SHP77 treated with DMSO at 0.1 percent for 48 hours (cell line): ENCODE measurements around the gene KCNJ18.
"Not testable (repeated sequence)": the region's sequence is repeated elsewhere in the genome, so short reads cannot be mapped to it uniquely, and the experiment has no call there.

Experiments used
- DNase-seq: peaks from one replicate; lab custom pipeline; 2025; lab: John Stamatoyannopoulos, UW

Gene KCNJ18

DNA sequence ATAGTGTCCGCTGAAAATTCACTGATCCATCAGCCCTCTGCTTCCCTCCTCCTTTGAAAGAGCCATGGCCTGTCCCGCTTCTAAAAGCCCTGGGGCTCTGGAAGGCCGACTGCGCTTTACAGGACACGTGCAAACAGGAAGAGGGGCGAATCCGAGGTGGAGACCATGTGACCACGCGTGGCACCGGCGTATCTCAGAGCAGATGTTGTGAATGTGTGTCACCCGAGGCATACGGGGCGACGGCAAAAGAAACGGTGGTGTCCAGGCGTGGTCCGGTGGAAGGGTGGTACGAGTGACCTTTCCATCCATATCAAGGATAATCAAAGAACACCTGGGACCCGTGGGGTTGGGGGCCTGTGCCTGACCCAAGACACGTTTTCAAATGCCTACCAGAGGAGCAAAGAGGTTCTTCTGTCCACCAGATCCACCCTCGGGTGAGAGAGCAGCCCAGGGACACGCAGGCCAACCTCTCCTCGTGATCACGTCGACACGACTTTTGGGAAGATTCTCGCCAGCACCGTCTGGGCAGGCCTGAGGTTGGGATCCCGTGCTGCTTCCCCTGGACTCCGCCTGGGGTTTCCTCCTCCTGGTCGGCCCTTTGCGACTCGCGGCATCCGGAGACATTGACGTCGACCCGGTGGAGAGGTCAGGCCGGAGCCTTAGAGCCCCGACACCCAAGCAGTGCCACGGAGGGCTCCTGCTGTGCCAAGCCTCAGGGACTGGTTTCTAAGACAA, 7.1 kb upstream of the KCNJ18 start:
- not testable (repeated sequence) for DNase-seq

GRCh38 chr17:21686165-21687015, 5.9 kb upstream of the KCNJ18 start:
- no peak for DNase-seq

GRCh38 chr17:21687136-21687953, 5.0 kb upstream of the KCNJ18 start:
- DNase-seq = no peak

GRCh38 chr17:21688293-21688949, 3.9 kb upstream of the KCNJ18 start:
- DNase-seq = no peak

GRCh38 chr17:21689604-21690003, 2.7 kb upstream of the KCNJ18 start:
- no peak for DNase-seq

- not testable (repeated sequence) for DNase-seq
These were observed 1.5 kb upstream of the KCNJ18 start for GRCh38 chr17:21690811-21691210.

DNA sequence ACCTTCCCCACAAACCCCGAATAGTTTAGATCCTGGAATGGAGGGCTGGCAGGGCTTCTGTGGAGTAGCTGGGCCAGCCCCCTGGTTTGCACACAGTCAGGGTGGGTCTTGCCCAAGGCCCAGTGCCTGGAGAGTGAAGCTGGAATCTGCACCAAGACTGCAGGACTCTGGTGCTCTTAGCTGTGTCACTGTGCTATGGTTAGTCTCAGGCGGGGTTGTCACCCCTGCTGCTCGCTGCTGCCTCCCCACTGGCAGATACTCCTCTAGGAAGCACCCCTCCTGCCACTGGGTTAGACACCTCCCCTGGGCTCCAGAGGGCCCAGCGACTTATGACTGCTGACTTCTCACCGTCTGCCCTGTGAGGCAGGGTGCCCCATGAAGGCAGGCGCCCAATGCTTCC, 842 bp upstream of the KCNJ18 start:
- not testable (repeated sequence) for DNase-seq

GRCh38 chr17:21692704-21693065, 362 bp downstream of the KCNJ18 start:
- DNase-seq = not testable (repeated sequence)

- DNase-seq = not testable (repeated sequence)
These were observed 1.1 kb downstream of the KCNJ18 start for GRCh38 chr17:21693391-21693796.

- not testable (repeated sequence) for DNase-seq
These were observed 1.6 kb downstream of the KCNJ18 start for GRCh38 chr17:21693937-21694336.

DNA sequence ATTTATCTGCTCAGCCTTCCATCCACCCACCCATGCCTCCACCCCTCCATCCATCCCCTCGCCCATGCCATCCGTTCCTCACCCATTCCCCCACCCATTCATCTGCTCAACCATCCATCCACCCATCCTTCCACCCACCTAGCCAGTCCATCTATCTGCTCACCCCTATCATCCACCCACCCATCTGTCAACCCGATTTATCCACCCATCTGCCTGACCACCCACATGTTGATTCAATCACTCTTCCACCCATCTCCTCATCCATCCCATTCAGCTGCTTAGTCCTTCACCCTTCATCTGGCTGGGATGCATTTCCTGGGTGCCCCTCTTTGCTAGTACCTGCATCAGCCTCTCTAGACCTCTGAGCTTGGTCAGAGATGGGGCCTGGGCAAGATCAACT, 3.9 kb downstream of the KCNJ18 start:
- DNase-seq = not testable (repeated sequence)

DNA sequence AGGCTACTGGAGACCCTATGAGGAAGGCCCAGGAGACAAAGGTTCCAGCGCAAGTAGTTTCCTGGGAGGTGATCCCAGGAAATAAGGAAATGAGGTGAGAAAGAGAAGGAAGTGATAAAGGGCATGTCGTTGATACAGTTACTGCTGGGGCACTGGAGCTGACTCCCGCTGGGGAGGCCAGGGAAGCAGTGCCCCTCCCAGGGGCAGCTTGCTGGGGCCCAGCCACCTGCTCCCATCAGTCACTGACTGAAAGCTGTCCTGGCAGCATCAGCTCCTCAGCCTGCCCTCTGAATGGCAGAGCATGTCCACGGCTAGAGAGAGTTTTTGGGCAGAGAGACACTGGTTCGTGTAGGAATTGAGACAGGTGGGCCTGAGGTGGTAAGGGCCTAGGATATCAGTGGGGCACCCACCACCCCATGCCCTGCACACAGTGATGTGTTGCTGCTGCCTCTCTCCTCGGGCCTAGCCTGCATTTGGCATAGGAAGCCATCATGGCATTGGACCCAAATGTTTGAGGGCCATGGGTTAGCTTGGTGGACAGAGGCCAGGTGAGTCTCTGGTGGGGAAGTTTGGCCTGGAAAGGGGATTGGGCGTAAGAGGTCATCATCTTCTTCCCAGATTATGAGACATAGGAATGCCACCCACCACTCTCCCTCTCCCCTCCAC, 4.7 kb downstream of the KCNJ18 start:
- not testable (repeated sequence) for DNase-seq

DNA sequence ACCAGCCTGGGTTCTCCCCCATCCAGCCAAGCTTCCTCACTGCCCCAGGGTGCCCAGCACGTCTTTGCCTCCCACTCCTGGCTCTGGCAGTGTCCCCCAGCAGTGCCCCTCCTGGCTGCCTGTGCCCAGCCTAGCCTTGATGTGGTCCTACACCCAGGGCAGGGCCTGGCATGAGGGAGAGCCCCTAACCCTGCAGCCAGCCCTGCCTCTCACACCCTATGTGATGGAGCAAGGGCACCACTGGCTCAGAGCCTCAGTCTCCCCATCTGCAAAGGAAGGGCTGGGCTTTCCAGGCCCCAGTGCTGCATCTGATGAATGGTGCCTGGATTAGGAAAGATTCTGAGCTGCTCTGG, 5.2 kb downstream of the KCNJ18 start:
- DNase-seq = not testable (repeated sequence)

DNA sequence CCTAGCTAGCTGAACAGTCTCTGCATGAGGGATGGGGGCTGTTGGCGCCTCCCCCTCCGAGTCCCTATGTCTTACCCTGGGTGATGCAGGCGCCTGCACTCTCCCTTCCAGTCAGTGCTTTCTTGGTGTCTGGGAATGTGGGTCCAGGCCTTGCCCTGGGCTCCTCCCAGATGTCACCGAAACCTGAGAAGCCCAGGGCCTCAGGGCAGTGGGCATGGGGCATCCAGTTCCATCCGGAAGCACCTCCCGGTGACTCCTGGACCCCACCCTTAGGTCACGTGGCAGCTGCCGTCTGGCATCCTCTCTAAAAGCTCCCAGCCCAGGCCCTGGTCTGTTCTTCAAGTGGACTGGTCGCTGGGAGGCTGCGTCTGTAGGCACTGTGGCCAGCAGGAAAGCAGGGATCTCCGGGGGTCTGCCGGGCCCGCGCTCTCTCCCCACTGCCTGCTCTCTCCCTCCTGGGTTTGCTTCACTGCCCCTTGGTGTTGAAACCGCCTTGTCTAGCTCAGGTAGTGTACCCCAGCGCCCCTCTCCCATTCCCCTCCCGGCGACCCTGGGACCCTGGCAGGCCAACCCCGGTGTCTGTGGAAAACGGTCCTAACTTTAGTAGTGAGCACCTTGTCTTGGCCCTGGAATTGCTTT, 6.2 kb downstream of the KCNJ18 start:
- DNase-seq = not testable (repeated sequence)

DNA sequence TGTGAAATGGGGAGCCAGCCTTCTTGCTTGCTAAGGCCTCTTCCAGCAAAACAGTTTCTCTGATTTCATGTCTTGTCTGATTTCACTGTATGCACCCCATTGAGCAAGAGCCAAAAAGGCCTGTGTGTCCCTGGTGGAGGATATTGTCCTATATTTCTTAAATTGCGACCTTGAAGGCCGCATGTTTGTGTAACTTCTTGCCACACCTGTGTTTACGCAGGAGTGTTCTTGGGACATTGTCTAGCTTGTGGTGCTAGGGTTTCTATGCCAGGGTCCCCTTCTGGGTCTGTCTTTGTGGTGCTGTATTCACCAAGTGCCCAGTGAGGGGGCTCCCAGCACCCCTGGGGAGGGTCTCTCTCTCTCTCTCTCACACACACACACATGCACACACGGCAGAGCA, 6.8 kb downstream of the KCNJ18 start:
- not testable (repeated sequence) for DNase-seq

DNA sequence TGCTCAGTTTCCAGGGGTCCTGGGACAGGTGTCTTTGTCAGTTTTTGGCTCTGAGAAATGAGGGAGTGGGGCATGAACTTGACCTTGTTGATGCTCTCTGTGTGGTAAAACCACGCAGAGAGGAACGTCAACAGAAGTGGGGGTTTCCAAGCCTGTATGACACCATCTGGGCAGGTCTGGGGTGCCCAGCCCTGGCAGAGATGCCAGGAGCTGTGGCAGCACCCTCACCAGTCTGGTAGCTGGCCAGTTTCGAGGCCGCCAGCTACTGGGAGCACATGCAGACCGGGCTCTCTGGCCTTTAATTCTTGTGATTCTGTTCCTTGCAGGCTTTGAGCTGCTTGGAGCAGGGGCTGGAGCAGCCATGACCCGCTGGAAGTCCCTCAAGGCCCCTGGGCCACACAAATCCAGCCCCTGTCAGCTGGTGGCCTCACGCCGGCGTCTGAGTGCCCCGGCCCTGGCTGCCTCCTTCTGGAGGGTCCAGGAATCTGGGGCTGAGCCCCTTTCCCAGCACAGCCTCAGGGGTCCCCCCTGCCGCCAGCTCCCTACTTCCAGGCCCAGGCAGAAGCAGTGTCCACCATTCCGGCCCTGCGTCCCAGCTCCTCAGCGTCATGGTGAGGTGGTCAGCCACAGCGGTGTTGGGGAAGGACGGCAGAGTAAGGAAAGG, 7.4 kb downstream of the KCNJ18 start:
- DNase-seq = not testable (repeated sequence)

DNA sequence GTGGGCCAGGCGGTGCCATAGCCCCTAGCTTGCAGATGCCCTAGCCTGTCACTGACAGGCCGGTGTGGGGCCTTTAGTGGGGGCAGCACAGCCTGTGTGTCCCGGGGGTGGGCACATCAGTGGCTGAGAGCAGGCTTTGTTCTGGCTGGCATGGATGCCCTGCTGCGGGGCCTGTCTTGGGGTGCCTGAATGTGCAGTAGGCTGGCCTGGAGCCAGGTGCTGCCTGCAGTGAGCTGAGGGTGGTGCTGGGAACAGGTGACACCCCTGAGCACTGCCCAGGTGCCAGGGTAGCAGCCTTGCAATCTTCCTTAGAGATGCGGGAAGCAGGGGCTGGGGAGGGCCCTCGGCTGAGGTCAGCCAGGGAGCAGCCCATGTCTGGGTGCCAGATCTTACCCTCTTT, 8.8 kb downstream of the KCNJ18 start:
- DNase-seq = not testable (repeated sequence)

DNA sequence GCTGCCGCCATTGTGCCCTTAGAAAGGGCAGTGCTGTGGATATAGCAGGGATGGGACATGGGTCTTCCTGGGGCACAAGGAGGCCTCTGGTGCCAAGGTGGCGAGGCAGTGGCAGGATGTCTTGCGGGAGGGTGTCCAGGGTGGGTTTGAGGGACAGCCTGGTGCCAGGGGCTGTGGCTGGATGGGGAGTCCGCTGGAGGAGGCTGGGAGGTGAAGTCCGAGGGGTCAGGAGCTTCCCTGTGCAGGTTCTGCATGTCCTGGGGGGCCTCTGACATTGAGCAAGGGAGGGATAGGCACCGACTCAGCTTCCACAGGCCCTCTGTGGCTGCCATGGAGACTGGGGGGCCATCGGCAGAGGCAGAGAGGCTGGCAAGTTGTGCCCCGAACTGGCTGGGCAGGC, 9.7 kb downstream of the KCNJ18 start:
- not testable (repeated sequence) for DNase-seq

GRCh38 chr17:21702521-21702920, 10.2 kb downstream of the KCNJ18 start:
- not testable (repeated sequence) for DNase-seq

DNA sequence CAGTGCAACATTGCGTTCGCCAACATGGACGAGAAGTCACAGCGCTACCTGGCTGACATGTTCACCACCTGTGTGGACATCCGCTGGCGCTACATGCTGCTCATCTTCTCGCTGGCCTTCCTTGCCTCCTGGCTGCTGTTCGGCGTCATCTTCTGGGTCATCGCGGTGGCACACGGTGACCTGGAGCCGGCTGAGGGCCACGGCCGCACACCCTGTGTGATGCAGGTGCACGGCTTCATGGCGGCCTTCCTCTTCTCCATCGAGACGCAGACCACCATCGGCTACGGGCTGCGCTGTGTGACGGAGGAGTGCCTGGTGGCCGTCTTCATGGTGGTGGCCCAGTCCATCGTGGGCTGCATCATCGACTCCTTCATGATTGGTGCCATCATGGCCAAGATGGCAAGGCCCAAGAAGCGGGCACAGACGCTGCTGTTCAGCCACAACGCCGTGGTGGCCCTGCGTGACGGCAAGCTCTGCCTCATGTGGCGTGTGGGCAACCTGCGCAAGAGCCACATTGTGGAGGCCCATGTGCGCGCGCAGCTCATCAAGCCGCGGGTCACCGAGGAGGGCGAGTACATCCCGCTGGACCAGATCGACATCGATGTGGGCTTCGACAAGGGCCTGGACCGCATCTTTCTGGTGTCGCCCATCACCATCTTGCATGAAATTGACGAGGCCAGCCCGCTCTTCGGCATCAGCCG, 10.8 kb downstream of the KCNJ18 start:
- not testable (repeated sequence) for DNase-seq
